Breast epithelium (tissue), 4 donors: Measurements from ENCODE around the gene IL37. TPM values are rescaled to one million over a fixed set of nuclear protein-coding genes. Genes with fewer than 3 reads are reported as not detected.
A peak's percentile ranks its signal among the peaks of the same experiment; 100 is the strongest.

Experiments used
- DNase-seq, 2 donors: peaks; one replicate each; pipeline ENCODE4 v3.0.0-alpha.2; 2019; ENCODE audit warnings: low spot score in 2 of 2
- H3K27ac ChIP-seq, 2 donors: fragments of 200-600 bp; sonication (generic) in 1 of 2; one replicate each; pipeline ENCODE4 v1.5.1; 2016 to 2019; ENCODE audit warnings: mild to moderate bottlenecking in 1 of 2
- H3K27me3 ChIP-seq, 2 donors: fragments of 200-600 bp; sonication (generic) in 1 of 2; one replicate each; pipeline versions ENCODE4 v1.5.1 to v1.6.0; 2017 to 2019; ENCODE audit warnings: control low read depth in 1 of 2, mild to moderate bottlenecking in 1 of 2
- H3K36me3 ChIP-seq: fragments of 200-600 bp; one replicate; pipeline ENCODE4 v1.5.1; 2019
- H3K4me1 ChIP-seq, 2 donors: fragments of 200-600 bp; sonication (generic); one replicate each; pipeline ENCODE4 v1.5.1; 2016 to 2019; ENCODE audit warnings: control low read depth in 1 of 2
- H3K4me3 ChIP-seq, 3 donors: fragments of 200-600 bp; sonication (generic); 1 replicate in 2 of 3; 2 replicates in 1 of 3; pipeline ENCODE4 v1.5.1; 2016 to 2019; ENCODE audit warnings: mild to moderate bottlenecking in 3 of 3, moderate library complexity in 2 of 3
- H3K9me3 ChIP-seq, 2 donors: fragments of 200-600 bp; sonication (generic) in 1 of 2; one replicate each; pipeline ENCODE4 v1.5.1; 2016 to 2019; ENCODE audit warnings: control low read depth in 1 of 2
- CTCF ChIP-seq, 3 donors: fragments of 450-650 bp; IDR thresholded peaks; one replicate each; pipeline ENCODE4 v1.5.1; 2016 to 2017; ENCODE audit warnings: antibody characterized with exemption in 3 of 3, mild to moderate bottlenecking in 3 of 3, moderate library complexity in 3 of 3
- POLR2A ChIP-seq: fragments of 450-650 bp; IDR thresholded peaks from one replicate; pipeline ENCODE4 v1.6.1; 2016; ENCODE audit warnings: antibody characterized with exemption, mild to moderate bottlenecking, moderate library complexity
- POLR2AphosphoS5 ChIP-seq, 3 donors: sonication (generic); formaldehyde crosslinking; IDR thresholded peaks; one replicate each; pipeline ENCODE4 v1.6.1; 2017; ENCODE audit warnings: antibody characterized with exemption in 3 of 3
- intact Hi-C: fragments of 100-400 bp; cut with DNase I; formaldehyde crosslinking; loops from one replicate; pipeline ENCODE4 v1.15.1; 2023; ENCODE audit warnings: low total_unique reads
- total RNA-seq, 3 donors: library from RNA; depleted of rRNA; stranded (reverse); fragments of >200 nt; gene quantifications; one replicate each; pipeline ENCODE4 v1.1.0, GENCODE V29; 2016

The IL37 gene
- total RNA-seq, 3 donors from 2014 or later = not detected

- no peaks in the 10 kb centered on the region for H3K4me1 ChIP-seq
- TF ChIP-seq POLR2AphosphoS5 (IDR thresholded peaks at IDR 0.05) = no peak
- TF ChIP-seq CTCF (IDR thresholded peaks at IDR 0.05) = no peak
- no peak for TF ChIP-seq POLR2A
- intact Hi-C loops = no loop called here
These were observed 27.3 kb upstream of the IL37 start for GRCh38 chr2:112883669-112884068.

GRCh38 chr2:112884869-112885505 lies 26.0 kb upstream of the IL37 start:
- intact Hi-C loops = no loop called here
- no peak overlapping the region for H3K4me3 ChIP-seq
- no peaks in the 10 kb centered on the region for H3K36me3 ChIP-seq
- no peaks in the 10 kb centered on the region for H3K9me3 ChIP-seq
- no peak overlapping the region for H3K27ac ChIP-seq
- TF ChIP-seq CTCF (IDR thresholded peaks at IDR 0.05) (peak in 2 of 3 donors; percentile 29 to 31), POLR2AphosphoS5 (IDR thresholded peaks at IDR 0.05) (no peak), POLR2A (no peak)
- DNase-seq = no peak
- H3K4me1 ChIP-seq = no peaks in the 10 kb centered on the region
- H3K27me3 ChIP-seq = peaks cover 0 to 6% of the 10 kb centered on the region in 2 donors

More at GRCh38 chr2:112883669-112884068, 27.3 kb upstream of the IL37 start:
- H3K27me3 ChIP-seq = peaks cover 0 to 17% of the 10 kb centered on the region in 2 donors
- H3K9me3 ChIP-seq = no peaks in the 10 kb centered on the region
- DNase-seq = no peak
- no peak overlapping the region for H3K27ac ChIP-seq
- no peaks in the 10 kb centered on the region for H3K36me3 ChIP-seq
- H3K4me3 ChIP-seq = no peak overlapping the region

GRCh38 chr2:112885506-112885902 lies 25.5 kb upstream of the IL37 start:
- Histone ChIP-seq H3K27me3 (peaks cover 0 to 3% of the 10 kb centered on the region in 2 donors), H3K4me1 (no peaks in the 10 kb centered on the region), H3K27ac (no peak overlapping the region), H3K36me3 (no peaks in the 10 kb centered on the region), H3K9me3 (no peaks in the 10 kb centered on the region), H3K4me3 (no peak overlapping the region)
- DNase-seq = no peak
- TF ChIP-seq POLR2AphosphoS5 (IDR thresholded peaks at IDR 0.05) = no peak
- TF ChIP-seq POLR2A = no peak
- no peak for TF ChIP-seq CTCF (IDR thresholded peaks at IDR 0.05)
- intact Hi-C loops = no loop called here

GRCh38 chr2:112886291-112886690 lies 24.7 kb upstream of the IL37 start:
- Histone ChIP-seq H3K36me3 (no peaks in the 10 kb centered on the region), H3K27me3 (no peaks in the 10 kb centered on the region), H3K4me1 (no peaks in the 10 kb centered on the region), H3K4me3 (no peak overlapping the region), H3K27ac (no peak overlapping the region), H3K9me3 (no peaks in the 10 kb centered on the region)
- intact Hi-C loops = no loop called here
- DNase-seq = no peak
- TF ChIP-seq POLR2AphosphoS5 (IDR thresholded peaks at IDR 0.05) (no peak), POLR2A (no peak), CTCF (IDR thresholded peaks at IDR 0.05) (no peak)

- TF ChIP-seq CTCF (IDR thresholded peaks at IDR 0.05) (no peak), POLR2A (no peak), POLR2AphosphoS5 (IDR thresholded peaks at IDR 0.05) (no peak)
- Histone ChIP-seq H3K4me3 (no peak overlapping the region), H3K4me1 (no peaks in the 10 kb centered on the region), H3K36me3 (no peaks in the 10 kb centered on the region), H3K9me3 (no peaks in the 10 kb centered on the region), H3K27me3 (no peaks in the 10 kb centered on the region), H3K27ac (no peak overlapping the region)
- intact Hi-C loops = no loop called here
- DNase-seq = no peak
These were observed 22.8 kb upstream of the IL37 start for GRCh38 chr2:112887964-112888749.
